MM.1S (cell line): ENCODE measurements around the gene GPR161.

Experiments used
- EZH2phosphoT487 ChIP-seq: fragments of 300-600 bp; sonication (generic); IDR thresholded peaks from 2 replicates; pipeline ENCODE4 v1.6.1; 2018; ENCODE audit warnings: antibody characterized with exemption, low read length
- TF ChIP-seq, protein P1 (sequence below): fragments of 300-600 bp; sonication (generic); IDR thresholded peaks from 2 replicates; pipeline ENCODE4 v1.5.1; 2016; ENCODE audit warnings: antibody characterized with exemption, low read length, mixed read lengths

DNA sequence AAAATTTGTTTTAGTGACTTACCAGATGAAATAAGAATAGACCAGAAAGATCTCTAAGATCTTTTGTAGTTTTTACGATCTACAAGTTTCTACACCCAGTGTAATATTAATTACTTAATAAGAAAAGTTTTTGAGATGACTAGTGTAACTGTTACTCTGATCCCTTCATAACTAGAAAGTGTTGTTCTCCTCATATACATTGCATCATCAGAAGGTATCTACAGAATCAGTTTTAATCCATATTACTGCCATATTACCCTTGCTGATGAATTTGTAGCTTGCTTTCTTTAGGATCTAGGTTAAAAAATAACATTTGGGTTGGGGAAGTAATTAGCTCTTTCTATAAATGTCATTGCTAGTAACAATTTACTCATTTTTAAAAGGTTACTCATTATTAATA, 72.5 kb downstream of the GPR161 start:
- TF ChIP-seq EZH2phosphoT487: no peak
- TF ChIP-seq, protein P1, sequence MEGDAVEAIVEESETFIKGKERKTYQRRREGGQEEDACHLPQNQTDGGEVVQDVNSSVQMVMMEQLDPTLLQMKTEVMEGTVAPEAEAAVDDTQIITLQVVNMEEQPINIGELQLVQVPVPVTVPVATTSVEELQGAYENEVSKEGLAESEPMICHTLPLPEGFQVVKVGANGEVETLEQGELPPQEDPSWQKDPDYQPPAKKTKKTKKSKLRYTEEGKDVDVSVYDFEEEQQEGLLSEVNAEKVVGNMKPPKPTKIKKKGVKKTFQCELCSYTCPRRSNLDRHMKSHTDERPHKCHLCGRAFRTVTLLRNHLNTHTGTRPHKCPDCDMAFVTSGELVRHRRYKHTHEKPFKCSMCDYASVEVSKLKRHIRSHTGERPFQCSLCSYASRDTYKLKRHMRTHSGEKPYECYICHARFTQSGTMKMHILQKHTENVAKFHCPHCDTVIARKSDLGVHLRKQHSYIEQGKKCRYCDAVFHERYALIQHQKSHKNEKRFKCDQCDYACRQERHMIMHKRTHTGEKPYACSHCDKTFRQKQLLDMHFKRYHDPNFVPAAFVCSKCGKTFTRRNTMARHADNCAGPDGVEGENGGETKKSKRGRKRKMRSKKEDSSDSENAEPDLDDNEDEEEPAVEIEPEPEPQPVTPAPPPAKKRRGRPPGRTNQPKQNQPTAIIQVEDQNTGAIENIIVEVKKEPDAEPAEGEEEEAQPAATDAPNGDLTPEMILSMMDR: no peak
